HEK293 (cell line): ENCODE data around the gene GSG1L2.

ENCODE experiments used
- ATF2 ChIP-seq: fragments of 450-650 bp; formaldehyde crosslinking; IDR thresholded peaks from 2 replicates; pipeline ENCODE4 v1.5.1; 2016; ENCODE audit warnings: missing biosample characterization, missing genetic modification characterization, low read depth
- KLF7 ChIP-seq: fragments of 450-650 bp; formaldehyde crosslinking; IDR thresholded peaks from 2 replicates; pipeline ENCODE4 v1.5.1; 2016; ENCODE audit warnings: missing biosample characterization, missing genetic modification characterization, borderline replicate concordance
- TRIM28 ChIP-seq: IDR thresholded peaks from 2 replicates; pipeline ENCODE4 v1.6.1; 2011; ENCODE audit warnings: low read length, control low read depth, borderline replicate concordance
- ZBTB7A ChIP-seq: fragments of 450-650 bp; formaldehyde crosslinking; IDR thresholded peaks from 2 replicates; pipeline ENCODE4 v1.5.1; 2016; ENCODE audit warnings: low read depth, missing biosample characterization, missing genetic modification characterization
- ZBTB8A ChIP-seq: fragments of 450-650 bp; formaldehyde crosslinking; IDR thresholded peaks from 2 replicates; pipeline ENCODE4 v1.5.1; 2016; ENCODE audit warnings: missing biosample characterization, missing genetic modification characterization
- ZFP41 ChIP-seq: fragments of 450-650 bp; formaldehyde crosslinking; IDR thresholded peaks from 2 replicates; pipeline ENCODE4 v1.5.1; 2016; ENCODE audit warnings: missing biosample characterization, missing genetic modification characterization, borderline replicate concordance
- ZNF114 ChIP-seq: fragments of 450-650 bp; formaldehyde crosslinking; IDR thresholded peaks from 2 replicates; pipeline ENCODE4 v1.5.0; 2017; ENCODE audit warnings: missing biosample characterization, missing genetic modification characterization
- ZNF423 ChIP-seq: fragments of 450-650 bp; formaldehyde crosslinking; IDR thresholded peaks from 2 replicates; pipeline ENCODE4 v1.5.1; 2016; ENCODE audit warnings: missing biosample characterization, missing genetic modification characterization
- ZNF549 ChIP-seq: fragments of 450-650 bp; IDR thresholded peaks from 2 replicates; pipeline ENCODE4 v1.5.1; 2018; ENCODE audit warnings: missing biosample characterization, missing genetic modification characterization, mild to moderate bottlenecking, inconsistent platforms, moderate library complexity
- ZNF670 ChIP-seq: fragments of 450-650 bp; formaldehyde crosslinking; IDR thresholded peaks from 2 replicates; pipeline ENCODE4 v1.5.1; 2016; ENCODE audit warnings: missing biosample characterization, missing genetic modification characterization, low read depth
- ZNF777 ChIP-seq: fragments of 450-650 bp; formaldehyde crosslinking; IDR thresholded peaks from 2 replicates; pipeline ENCODE4 v1.5.1; 2017; ENCODE audit warnings: missing biosample characterization, missing genetic modification characterization, borderline replicate concordance
- TF ChIP-seq, protein P1 (sequence below): fragments of 450-650 bp; formaldehyde crosslinking; IDR thresholded peaks from 2 replicates; pipeline ENCODE4 v1.5.1; 2016; ENCODE audit warnings: missing biosample characterization, missing genetic modification characterization

GRCh38 chr17:9783050-9783449 is 38.8 kb downstream of the GSG1L2 start:
- TF ChIP-seq, protein P1, sequence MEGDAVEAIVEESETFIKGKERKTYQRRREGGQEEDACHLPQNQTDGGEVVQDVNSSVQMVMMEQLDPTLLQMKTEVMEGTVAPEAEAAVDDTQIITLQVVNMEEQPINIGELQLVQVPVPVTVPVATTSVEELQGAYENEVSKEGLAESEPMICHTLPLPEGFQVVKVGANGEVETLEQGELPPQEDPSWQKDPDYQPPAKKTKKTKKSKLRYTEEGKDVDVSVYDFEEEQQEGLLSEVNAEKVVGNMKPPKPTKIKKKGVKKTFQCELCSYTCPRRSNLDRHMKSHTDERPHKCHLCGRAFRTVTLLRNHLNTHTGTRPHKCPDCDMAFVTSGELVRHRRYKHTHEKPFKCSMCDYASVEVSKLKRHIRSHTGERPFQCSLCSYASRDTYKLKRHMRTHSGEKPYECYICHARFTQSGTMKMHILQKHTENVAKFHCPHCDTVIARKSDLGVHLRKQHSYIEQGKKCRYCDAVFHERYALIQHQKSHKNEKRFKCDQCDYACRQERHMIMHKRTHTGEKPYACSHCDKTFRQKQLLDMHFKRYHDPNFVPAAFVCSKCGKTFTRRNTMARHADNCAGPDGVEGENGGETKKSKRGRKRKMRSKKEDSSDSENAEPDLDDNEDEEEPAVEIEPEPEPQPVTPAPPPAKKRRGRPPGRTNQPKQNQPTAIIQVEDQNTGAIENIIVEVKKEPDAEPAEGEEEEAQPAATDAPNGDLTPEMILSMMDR (tag by site-specific recombination) = no peak
- no peak for TF ChIP-seq ZNF777
- TF ChIP-seq ZNF114 (tag by site-specific recombination) = no peak
- TF ChIP-seq TRIM28 = no peak
- no peak for TF ChIP-seq ZFP41 (tag by site-specific recombination)
- no peak for TF ChIP-seq ZNF670
- no peak for TF ChIP-seq ZNF423 (tag by site-specific recombination)
- no peak for TF ChIP-seq ZNF549 (tag by site-specific recombination)
- TF ChIP-seq ZBTB8A (tag by site-specific recombination) = no peak
- TF ChIP-seq KLF7 = no peak
- no peak for TF ChIP-seq ATF2 (tag by site-specific recombination)
- TF ChIP-seq ZBTB7A (tag by site-specific recombination) = no peak
